Stomach (tissue), 4 donors: Measurements from ENCODE around the gene SLC27A2.

ENCODE experiments used
- EP300 ChIP-seq: sonication (generic); formaldehyde crosslinking; IDR thresholded peaks from one replicate; pipeline ENCODE4 v1.6.1; 2017; ENCODE audit warnings: antibody characterized with exemption
- POLR2A ChIP-seq, 4 donors: fragments of 450-650 bp; IDR thresholded peaks; one replicate each; pipeline ENCODE4 v1.6.1; 2016; ENCODE audit warnings: antibody characterized with exemption in 4 of 4, control low read depth in 2 of 4, mild to moderate bottlenecking in 1 of 4, moderate library complexity in 1 of 4
- POLR2AphosphoS5 ChIP-seq, 3 donors: sonication (generic); formaldehyde crosslinking; IDR thresholded peaks; one replicate each; pipeline ENCODE4 v1.6.1; 2016; ENCODE audit warnings: antibody characterized with exemption in 3 of 3
- TF ChIP-seq, protein P1 (sequence below), 7 experiments: fragments of 450-650 bp in 4 of 7; fragments of 200-600 bp in 3 of 7; sonication (generic) in 3 of 7; IDR thresholded peaks; one replicate each; pipeline ENCODE4 v1.5.1; 2016 to 2019; ENCODE audit warnings: antibody characterized with exemption in 7 of 7, control low read depth in 2 of 7, mild to moderate bottlenecking in 1 of 7

GRCh38 chr15:50281427-50281826 lies 99.4 kb downstream of the SLC27A2 start:
- TF ChIP-seq POLR2AphosphoS5 (IDR thresholded peaks at IDR 0.05), result no peak
- TF ChIP-seq, protein P1, sequence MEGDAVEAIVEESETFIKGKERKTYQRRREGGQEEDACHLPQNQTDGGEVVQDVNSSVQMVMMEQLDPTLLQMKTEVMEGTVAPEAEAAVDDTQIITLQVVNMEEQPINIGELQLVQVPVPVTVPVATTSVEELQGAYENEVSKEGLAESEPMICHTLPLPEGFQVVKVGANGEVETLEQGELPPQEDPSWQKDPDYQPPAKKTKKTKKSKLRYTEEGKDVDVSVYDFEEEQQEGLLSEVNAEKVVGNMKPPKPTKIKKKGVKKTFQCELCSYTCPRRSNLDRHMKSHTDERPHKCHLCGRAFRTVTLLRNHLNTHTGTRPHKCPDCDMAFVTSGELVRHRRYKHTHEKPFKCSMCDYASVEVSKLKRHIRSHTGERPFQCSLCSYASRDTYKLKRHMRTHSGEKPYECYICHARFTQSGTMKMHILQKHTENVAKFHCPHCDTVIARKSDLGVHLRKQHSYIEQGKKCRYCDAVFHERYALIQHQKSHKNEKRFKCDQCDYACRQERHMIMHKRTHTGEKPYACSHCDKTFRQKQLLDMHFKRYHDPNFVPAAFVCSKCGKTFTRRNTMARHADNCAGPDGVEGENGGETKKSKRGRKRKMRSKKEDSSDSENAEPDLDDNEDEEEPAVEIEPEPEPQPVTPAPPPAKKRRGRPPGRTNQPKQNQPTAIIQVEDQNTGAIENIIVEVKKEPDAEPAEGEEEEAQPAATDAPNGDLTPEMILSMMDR (IDR thresholded peaks at IDR 0.05), result no peak
- TF ChIP-seq POLR2A (IDR thresholded peaks at IDR 0.05), result no peak
- TF ChIP-seq EP300, result no peak
